Stimulated activated CD8-positive, alpha-beta memory T cell treated with anti-CD3 and anti-CD28 coated beads, Interleukin-2, amount 100 ng/mL, for 1 hour (primary cell): ENCODE results near the gene FRYL.
"Not testable (repeated sequence)": the region's sequence is repeated elsewhere in the genome, so short reads cannot be mapped to it uniquely, and the experiment has no call there.

Experiments
- DNase-seq, 2 donors: peaks; one replicate each; pipeline ENCODE4 v3.0.0-alpha.2; 2020; ENCODE audit warnings: low read depth in 2 of 2

The FRYL gene

GRCh38 chr4:48779998-48780864 lies at the start of gene FRYL:
Gene FRYL (minus strand): TSS chr4:48780279. CDS start chr4:48634410, 145,869 bp downstream.
- DNase-seq, result peak; percentile 92 to 93

DNA sequence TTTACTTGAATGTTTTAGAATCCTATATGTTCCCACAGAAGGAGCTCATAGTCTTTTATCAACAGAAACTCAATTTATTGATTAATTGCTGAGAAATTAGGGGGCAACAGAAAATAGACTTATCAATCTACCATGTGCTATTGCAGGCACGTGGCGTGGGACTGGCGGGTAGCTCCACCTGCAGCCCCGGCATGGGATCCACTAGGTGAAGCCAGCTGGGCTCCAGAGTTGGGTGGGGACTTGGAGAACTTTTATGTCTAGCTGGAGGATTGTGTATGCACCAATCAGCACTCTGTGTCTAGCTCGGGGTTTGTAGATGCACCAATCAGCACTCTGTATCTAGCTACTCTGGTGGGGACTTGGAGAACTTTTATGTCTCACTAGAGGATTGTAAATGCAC lies 47.5 kb upstream of the FRYL start:
- no peak for DNase-seq

DNA sequence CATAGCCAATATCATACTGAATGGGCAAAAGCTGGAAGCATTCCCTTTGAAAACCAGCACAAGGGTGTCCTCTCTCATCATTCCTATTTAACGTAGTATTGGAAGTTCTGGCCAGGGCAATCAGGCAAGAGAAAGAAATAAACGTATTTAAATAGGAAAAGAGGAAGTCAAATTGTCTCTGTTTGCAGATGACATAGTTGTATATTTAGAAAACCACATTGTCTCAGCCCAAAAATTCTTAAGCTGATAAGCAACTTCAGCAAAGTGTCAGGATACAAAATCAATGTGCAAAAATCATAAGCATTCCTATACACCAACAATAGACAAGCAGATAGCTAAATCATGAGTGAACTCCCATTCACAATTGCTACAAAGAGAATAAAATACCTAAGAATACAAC lies 41.4 kb upstream of the FRYL start:
- not testable (repeated sequence) for DNase-seq

DNA sequence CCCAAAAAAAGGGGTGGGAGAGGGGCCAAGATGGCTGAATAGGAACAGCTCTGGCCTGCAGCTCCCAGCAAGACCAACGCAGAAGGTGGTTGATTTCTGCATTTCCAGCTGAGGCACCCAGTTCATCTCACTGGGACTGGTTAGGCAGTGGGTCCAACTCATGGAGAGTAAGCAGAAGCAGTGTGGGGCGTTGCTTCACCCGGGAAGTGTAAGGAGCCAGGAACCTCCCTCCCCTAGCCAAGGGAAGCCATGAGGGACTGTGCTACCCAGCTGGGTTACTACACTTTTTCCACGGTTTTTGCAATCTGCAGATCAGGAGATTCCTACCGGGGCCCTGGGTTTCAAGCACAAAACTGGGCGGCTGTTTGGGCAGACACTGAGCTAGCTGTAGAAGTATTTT lies 36.9 kb upstream of the FRYL start:
- DNase-seq, result no peak

DNA sequence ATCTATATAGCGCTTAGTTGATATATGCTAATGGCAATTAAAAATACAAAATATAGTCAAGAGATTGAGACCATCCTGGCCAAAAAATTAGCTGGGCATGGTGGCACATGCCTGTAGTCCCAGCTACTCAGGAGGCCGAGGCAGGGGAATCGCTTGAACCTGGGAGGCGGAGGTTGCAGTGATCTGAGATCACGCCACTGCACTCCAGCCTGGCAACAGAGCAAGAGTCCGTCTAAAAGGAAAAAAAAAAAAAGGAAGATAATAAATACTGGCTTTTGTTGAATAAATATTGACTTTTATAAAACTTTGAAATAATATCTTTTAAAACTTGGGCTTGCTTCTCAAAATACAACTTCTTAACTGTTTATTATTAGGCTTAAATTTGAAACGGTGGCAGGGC lies 36.2 kb upstream of the FRYL start:
- DNase-seq, result not testable (repeated sequence)

DNA sequence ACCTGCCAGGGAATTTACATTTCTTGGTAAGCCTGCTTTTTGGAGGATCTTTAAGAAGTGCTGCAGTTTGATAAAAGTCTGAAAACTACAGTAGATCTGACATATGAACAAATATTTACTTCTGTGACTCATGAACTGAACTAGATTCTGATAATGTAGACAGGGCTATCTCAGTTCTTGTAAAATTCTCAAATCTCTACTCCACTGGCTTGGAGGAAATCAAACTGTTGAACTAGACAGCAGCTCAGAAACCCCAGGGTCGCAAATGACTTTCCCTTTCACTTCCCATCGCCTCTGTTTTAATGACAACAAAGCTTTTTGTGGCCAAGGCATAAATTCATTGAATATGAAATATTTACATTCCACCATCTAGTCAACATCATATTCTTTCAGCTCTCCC lies 35.4 kb upstream of the FRYL start:
- no peak for DNase-seq

- no peak for DNase-seq
Observed at GRCh38 chr4:48813964-48814363, 33.9 kb upstream of the FRYL start.

DNA sequence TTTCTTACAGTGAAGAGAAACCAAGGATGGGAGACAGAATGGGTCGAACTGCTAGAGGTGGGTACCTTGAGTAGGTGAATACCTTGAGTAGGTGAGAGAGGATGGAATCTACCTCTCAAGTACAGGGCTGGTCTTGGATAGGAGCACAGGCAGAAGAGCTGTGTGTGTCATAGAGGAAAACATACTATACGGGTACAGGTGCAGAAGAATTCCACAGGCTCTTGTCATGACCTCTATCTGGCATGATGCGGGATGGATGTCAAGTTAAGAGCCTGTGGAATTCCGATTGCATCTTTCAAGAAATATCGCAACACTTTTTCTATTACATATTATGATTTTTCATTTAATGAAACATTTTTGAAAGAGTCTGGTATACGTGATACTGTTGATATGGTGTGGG lies 32.8 kb upstream of the FRYL start:
- no peak for DNase-seq

- DNase-seq, result no peak
Observed at GRCh38 chr4:48804584-48805301, 24.7 kb upstream of the FRYL start.

GRCh38 chr4:48801016-48801715 lies 21.1 kb upstream of the FRYL start:
- DNase-seq, result no peak

- DNase-seq, result not testable (repeated sequence)
Observed at GRCh38 chr4:48800155-48800554, 20.1 kb upstream of the FRYL start.

DNA sequence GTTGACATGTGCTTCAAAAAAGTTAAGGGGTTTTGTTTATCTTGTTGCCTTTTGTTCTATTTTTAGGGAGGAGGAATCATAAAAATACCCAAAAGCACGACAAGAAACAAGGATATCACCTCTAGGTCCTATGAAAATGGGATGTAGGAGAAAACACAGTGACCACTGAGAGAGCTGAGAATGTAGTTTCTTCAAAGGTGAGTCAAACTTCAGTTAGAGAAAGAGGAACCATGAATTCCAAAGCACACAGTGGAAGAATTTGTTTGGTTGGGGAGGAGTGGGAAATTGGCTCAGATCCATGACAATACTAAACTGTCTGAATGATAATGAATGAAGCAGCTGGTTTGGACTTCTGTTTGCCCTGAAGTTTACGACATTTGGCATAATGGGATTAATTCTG lies 19.1 kb upstream of the FRYL start:
- no peak for DNase-seq

- DNase-seq, result no peak
Observed at GRCh38 chr4:48798117-48798516, 18.0 kb upstream of the FRYL start.

GRCh38 chr4:48796927-48797679 lies 17.0 kb upstream of the FRYL start:
- no peak for DNase-seq

GRCh38 chr4:48796191-48796926 lies 16.3 kb upstream of the FRYL start:
- no peak for DNase-seq

GRCh38 chr4:48795108-48795507 lies 15.0 kb upstream of the FRYL start:
- DNase-seq, result no peak

DNA sequence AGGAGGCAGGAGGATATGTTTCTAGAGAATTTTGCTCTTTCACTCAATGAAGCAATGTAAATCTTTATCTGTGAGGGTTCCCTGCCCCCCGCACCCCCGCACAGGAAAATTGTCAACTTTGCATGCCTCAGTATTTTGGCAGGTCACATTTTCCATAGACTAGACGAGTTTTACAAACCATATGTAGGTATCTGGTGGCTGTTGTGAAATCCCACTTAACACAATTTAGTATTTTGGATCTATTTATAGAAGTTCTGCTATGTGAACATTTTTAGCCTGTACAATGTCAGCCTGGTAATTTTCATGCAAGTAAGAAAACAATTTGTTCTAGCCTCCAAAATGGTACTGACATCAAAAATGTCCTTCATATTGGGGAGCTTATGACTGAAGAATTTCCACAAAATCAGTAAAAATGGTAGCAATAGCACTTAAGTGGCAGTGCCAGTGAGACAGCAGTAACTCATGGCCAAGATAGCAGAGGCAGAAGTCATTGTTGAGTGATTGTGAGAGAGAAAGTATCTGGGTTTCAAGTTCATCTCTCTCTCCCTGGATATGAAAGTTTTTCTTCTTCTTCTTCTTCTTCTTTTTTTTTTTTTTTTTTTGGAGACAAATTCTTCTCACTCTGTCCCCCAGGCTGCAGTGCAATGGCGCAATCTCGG lies 12.4 kb upstream of the FRYL start:
- no peak for DNase-seq

DNA sequence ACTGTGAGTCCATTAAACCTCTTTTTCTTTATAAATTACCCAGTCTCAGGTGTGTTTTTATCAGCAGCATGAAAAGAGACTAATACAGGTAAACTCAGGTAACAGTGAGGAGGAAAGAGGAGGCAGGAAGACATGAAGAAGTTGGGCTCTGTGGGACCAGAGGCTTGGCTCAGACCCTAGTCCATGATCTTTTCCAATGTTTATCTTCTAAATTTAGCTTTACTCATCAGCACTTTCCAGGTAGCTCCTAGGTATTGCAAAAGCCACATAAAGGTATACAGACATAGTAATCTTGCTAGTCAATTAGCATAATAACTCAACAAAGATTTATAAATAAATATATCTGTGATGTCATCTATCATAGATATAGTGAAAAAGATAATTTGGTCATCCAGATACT lies 11.2 kb upstream of the FRYL start:
- DNase-seq, result no peak

DNA sequence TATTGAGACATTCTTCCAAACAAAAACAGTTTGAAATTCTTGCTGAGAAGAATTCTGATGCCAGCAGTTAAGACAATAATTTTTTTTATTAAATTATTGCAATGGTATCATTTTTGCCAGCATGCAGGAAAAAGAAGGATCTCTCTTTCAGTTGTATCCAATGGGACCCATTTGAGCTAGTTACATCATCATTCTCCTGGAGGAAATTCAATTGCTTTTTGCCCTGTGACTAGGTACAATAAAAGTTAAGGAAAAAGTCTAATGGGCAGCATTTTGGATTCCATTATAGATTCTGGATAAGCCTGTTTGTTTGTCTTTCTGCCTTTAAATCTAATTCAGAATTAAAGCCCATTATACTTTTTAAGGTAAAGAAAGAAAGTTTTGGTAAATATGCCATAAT lies 10.5 kb upstream of the FRYL start:
- DNase-seq, result no peak

DNA sequence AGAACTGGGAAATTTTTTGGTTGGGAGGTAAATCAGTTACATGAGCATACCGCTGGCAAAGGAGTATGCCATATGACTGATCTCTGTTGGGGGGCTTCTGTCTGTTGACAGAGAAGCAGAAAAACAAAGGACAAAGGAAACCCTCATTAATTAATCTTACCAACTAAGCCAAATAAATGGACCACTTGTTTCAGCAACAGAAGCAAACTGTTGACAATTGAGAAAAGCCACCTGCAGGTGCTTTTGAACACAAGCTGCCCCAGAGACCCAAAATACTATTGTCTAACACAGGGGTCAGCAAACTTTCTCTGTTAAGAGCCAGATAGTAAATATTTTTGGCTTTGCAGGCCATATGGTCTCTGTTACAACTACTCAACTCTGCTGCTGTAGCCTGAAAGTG lies 7.0 kb upstream of the FRYL start:
- no peak for DNase-seq

DNA sequence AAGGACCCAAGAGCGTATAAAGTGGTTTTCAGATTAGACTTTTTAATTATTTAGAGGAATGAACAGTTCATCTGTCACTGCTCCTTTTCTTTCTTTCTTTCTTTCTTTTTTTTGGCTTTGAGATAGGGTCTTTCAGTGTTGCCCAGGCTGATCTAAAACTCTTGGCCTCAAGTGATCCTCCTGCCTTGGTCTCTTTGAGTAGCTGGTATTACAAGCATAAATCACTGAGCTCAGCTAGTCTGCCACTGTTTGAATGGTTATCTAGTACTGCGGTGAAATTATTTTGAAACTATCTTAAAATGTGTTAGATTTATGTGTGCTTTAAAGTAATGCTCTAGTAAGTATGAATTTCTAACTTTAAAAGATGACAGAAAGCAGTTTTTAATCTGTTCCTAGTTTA lies 6.5 kb upstream of the FRYL start:
- no peak for DNase-seq
